ENCODE measurements around the gene TSEN54.

DNA sequence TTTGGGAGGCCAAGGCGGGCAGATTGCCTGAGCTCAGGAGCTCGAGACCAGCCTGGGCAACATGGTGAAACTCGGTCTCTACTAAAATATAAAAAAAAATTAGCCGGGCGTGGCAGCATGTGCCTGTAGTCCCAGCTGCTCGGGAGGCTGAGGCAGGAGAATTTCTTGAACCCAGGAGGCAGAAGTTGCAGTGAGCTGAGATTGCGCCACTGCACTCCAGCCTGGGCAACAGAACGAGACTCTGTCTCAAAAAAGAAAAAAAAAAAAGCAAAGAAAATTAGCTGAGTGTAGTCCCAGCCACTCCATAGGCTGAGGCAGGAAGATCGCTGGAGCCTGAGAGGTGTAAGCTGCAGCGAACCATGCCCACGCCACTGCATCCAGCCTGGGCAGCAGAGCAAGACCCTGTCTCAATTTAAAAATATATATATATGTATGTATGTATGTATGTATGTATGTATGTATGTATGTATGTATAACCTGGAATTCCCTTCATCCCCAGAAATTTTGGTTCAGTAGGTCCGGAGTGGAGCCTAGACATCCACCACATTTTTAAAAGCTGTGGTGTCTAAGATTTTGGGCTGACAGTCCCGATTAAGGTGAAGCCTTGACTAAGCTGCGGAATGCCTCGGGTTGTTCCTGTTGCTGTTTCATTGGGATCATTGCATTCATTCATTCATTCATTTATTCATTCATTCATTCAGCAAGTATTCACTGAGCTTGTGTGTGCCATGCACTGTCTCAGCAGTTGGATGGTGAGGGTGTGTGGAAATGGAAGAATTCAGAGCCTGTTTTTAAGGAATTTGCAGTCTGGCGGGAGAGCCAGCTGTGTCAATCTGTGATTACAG is 34.0 kb upstream of the TSEN54 start:
- TF ChIP-seq, protein P1, sequence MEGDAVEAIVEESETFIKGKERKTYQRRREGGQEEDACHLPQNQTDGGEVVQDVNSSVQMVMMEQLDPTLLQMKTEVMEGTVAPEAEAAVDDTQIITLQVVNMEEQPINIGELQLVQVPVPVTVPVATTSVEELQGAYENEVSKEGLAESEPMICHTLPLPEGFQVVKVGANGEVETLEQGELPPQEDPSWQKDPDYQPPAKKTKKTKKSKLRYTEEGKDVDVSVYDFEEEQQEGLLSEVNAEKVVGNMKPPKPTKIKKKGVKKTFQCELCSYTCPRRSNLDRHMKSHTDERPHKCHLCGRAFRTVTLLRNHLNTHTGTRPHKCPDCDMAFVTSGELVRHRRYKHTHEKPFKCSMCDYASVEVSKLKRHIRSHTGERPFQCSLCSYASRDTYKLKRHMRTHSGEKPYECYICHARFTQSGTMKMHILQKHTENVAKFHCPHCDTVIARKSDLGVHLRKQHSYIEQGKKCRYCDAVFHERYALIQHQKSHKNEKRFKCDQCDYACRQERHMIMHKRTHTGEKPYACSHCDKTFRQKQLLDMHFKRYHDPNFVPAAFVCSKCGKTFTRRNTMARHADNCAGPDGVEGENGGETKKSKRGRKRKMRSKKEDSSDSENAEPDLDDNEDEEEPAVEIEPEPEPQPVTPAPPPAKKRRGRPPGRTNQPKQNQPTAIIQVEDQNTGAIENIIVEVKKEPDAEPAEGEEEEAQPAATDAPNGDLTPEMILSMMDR (IDR thresholded peaks at IDR 0.05; ENCODE audit: low read length), result no peak
- TF ChIP-seq EZH2phosphoT487 (IDR thresholded peaks at IDR 0.05; ENCODE audit: low read length), result no peak
- no peak for TF ChIP-seq EZH2 (optimal IDR thresholded peaks at IDR 0.05; ENCODE audit: low read depth, low read length)

Measured in MM.1S (cell line).